IPS DF 6.9 (cell line): ENCODE results near the gene KRTAP10-12.
"Not testable (repeated sequence)": the region's sequence is repeated elsewhere in the genome, so short reads cannot be mapped to it uniquely, and the experiment has no call there.

Experiments used
- DNase-seq: peaks from one replicate; pipeline ENCODE4 v3.0.0-alpha.2; 2013; ENCODE audit warnings: low read depth, low spot score
- H3K27ac ChIP-seq: one replicate; pipeline ENCODE4 v1.5.1; 2013; ENCODE audit warnings: low read length, control low read depth
- H3K27me3 ChIP-seq: 2 replicates; pipeline ENCODE4 v1.6.1; 2013; ENCODE audit warnings: mild to moderate bottlenecking, low read length; ENCODE audit not compliant: control insufficient read depth, insufficient read depth
- H3K36me3 ChIP-seq: 2 replicates; pipeline ENCODE4 v1.6.1; 2013; ENCODE audit warnings: low read length; ENCODE audit not compliant: control insufficient read depth, insufficient read depth
- H3K4me1 ChIP-seq: 2 replicates; pipeline ENCODE4 v1.6.1; 2013; ENCODE audit warnings: low read length; ENCODE audit not compliant: control insufficient read depth, insufficient read depth
- H3K4me3 ChIP-seq: 2 replicates; pipeline ENCODE4 v1.5.1; 2013; ENCODE audit warnings: mild to moderate bottlenecking, low read length
- H3K9me3 ChIP-seq: 2 replicates; pipeline ENCODE4 v1.6.1; 2013; ENCODE audit warnings: low read length, inconsistent platforms; ENCODE audit not compliant: control insufficient read depth, insufficient read depth
- WGBS: extraction: QIAGEN DNeasy Blood & Tissue Kit; methylation state at CpG from one replicate; pipeline ENCODE4 v1.1.7; 2013; ENCODE audit warnings: mixed read lengths, missing lambda C conversion rate; ENCODE audit not compliant: insufficient read length, insufficient coverage; 5-methylcytosine and 5-hydroxymethylcytosine counted together

KRTAP10-12 gene

DNA sequence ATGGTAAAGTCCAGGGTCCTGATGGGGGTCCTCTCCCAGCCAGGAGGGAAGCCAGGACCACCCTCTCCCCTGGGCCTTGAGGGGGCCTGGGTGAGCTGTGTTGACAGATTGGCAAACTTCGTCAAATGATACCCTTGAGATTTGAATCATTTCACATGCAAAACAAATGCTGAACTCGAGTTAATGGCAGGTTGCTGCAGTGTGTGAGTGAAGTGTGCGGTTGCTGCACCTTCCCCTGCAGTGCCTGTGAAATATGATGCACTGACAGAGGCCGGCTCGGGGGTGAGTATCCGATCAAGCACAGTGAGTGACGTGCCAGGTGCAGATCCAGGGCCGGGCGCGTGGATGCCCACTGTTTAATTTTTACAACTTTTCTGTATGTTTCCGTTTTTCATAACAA, 9.3 kb upstream of the KRTAP10-12 start:
- Histone ChIP-seq H3K4me1 (peaks cover 7% of the 10 kb centered on the region), H3K27me3 (no peaks in the 10 kb centered on the region), H3K36me3 (no peaks in the 10 kb centered on the region), H3K4me3 (no peak overlapping the region), H3K27ac (no peak overlapping the region), H3K9me3 (no peaks in the 10 kb centered on the region)
- WGBS = no CpG with 5 or more reads among the region's 11 CpGs
- no peak for DNase-seq

DNA sequence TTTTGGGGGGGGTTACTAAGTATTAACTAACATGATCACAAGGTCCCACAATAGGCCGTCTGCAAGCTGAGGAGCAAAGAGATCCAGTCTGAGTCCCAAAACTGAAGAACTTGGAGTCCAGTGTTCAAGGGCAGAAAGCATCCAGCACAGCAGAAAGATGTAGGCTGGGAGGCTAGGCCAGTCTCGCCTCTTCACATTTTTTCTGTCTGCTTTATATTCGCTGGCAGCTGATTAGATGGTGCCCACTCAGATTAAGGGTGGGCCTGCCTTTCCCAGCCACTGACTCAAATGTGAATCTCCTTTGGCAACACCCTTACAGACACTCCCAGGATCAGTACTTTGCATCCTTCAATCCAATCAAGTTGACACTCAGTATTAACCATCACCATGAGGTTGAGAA, 7.2 kb upstream of the KRTAP10-12 start:
- H3K27ac ChIP-seq, H3K27me3 ChIP-seq, H3K4me3 ChIP-seq, H3K36me3 ChIP-seq, H3K4me1 ChIP-seq, DNase-seq, H3K9me3 ChIP-seq: not testable (repeated sequence)
- WGBS = no CpG with 5 or more reads among the region's 3 CpGs

- H3K27me3 ChIP-seq = no peaks in the 10 kb centered on the region
- H3K4me1 ChIP-seq = peaks cover 6% of the 10 kb centered on the region
- WGBS = no CpG with 5 or more reads among the region's 2 CpGs
Observed at GRCh38 chr21:44691686-44692085, 5.3 kb upstream of the KRTAP10-12 start.

GRCh38 chr21:44692798-44693512, 4.0 kb upstream of the KRTAP10-12 start:
- H3K27ac ChIP-seq = no peak overlapping the region
- H3K4me3 ChIP-seq = no peak overlapping the region
- no peak for DNase-seq
- peaks cover 6% of the 10 kb centered on the region for H3K4me1 ChIP-seq
- H3K9me3 ChIP-seq = no peaks in the 10 kb centered on the region
- H3K36me3 ChIP-seq = no peaks in the 10 kb centered on the region
- WGBS = no CpG with 5 or more reads among the region's 2 CpGs
- H3K27me3 ChIP-seq = no peaks in the 10 kb centered on the region

More at GRCh38 chr21:44691686-44692085, 5.3 kb upstream of the KRTAP10-12 start:
- Histone ChIP-seq H3K9me3 (no peaks in the 10 kb centered on the region), H3K4me3 (no peak overlapping the region), H3K27ac (no peak overlapping the region), H3K36me3 (no peaks in the 10 kb centered on the region)
- no peak for DNase-seq

- no peak overlapping the region for H3K4me3 ChIP-seq
- H3K4me1 ChIP-seq = peaks cover 8% of the 10 kb centered on the region
- H3K27ac ChIP-seq = no peak overlapping the region
- H3K36me3 ChIP-seq = no peaks in the 10 kb centered on the region
- no peak for DNase-seq
- no CpG with 5 or more reads among the region's 11 CpGs for WGBS
- H3K27me3 ChIP-seq = no peaks in the 10 kb centered on the region
- no peaks in the 10 kb centered on the region for H3K9me3 ChIP-seq
Observed at GRCh38 chr21:44694776-44695175, 2.2 kb upstream of the KRTAP10-12 start.

GRCh38 chr21:44695184-44695583, 1.8 kb upstream of the KRTAP10-12 start:
- DNase-seq = no peak
- no peaks in the 10 kb centered on the region for H3K27me3 ChIP-seq
- H3K4me3 ChIP-seq = no peak overlapping the region
- H3K27ac ChIP-seq = no peak overlapping the region
- H3K36me3 ChIP-seq = no peaks in the 10 kb centered on the region
- WGBS = no CpG with 5 or more reads among the region's 8 CpGs
- peaks cover 8% of the 10 kb centered on the region for H3K4me1 ChIP-seq
- no peaks in the 10 kb centered on the region for H3K9me3 ChIP-seq

- DNase-seq = no peak
- no peaks in the 10 kb centered on the region for H3K9me3 ChIP-seq
- no peaks in the 10 kb centered on the region for H3K27me3 ChIP-seq
- H3K4me3 ChIP-seq = no peak overlapping the region
- no peaks in the 10 kb centered on the region for H3K36me3 ChIP-seq
- H3K4me1 ChIP-seq = peaks cover 8% of the 10 kb centered on the region
- H3K27ac ChIP-seq = no peak overlapping the region
- WGBS = no CpG with 5 or more reads among the region's 8 CpGs
Observed at GRCh38 chr21:44695641-44696040, 1.3 kb upstream of the KRTAP10-12 start.

GRCh38 chr21:44696572-44696971, 400 bp upstream of the KRTAP10-12 start:
- DNase-seq = no peak
- H3K27ac ChIP-seq = no peak overlapping the region
- no CpG with 5 or more reads among the region's 10 CpGs for WGBS
- H3K9me3 ChIP-seq = no peaks in the 10 kb centered on the region
- H3K4me1 ChIP-seq = peaks cover 8% of the 10 kb centered on the region
- no peaks in the 10 kb centered on the region for H3K27me3 ChIP-seq
- H3K4me3 ChIP-seq = no peak overlapping the region
- H3K36me3 ChIP-seq = no peaks in the 10 kb centered on the region

DNA sequence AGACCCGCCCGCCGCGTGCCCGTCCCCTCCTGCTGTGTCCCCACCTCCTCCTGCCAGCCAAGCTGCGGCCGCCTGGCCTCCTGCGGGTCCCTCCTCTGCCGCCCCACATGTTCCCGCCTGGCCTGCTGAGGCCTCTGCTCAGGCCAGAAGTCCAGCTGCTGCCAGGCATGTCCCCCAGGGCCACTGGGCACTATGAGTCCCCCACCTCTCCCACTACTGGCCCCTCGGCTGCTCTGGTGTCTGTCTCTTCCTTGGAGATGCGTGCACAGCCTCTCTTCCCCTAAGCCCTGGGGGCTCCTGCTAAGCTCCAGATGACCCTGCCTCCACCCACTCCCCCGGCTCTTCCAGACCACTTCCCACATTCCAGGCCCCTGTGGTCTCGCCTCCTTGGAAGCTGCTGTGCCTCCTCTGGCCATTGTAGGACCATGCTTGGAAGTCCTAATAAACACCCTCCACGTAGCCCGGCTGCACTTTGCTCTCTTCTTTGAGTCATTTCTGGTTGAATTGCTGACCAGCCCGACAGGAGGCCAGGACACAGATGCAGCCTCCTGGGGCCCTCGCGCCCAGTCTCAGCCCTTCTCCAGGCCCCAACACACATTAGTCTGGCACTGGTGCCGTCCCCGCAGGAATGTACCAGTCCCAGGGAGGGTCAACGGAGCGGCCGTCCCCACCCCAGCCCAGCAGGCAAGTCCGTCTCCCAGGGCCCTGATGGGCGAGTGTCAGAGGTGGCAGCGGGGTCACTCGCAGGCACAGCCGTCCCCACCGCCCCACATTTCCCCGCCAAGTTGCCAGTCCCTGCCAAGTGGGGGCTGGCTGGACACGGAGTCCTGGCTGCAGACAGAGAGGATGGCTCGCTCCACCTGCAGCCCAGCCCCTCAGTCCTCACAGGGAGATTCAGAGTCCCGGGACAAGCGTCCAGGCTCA, 1.1 kb downstream of the KRTAP10-12 start:
- Histone ChIP-seq H3K4me1 (peaks cover 14% of the 10 kb centered on the region), H3K4me3 (no peak overlapping the region), H3K27me3 (no peaks in the 10 kb centered on the region), H3K27ac (no peak overlapping the region), H3K9me3 (no peaks in the 10 kb centered on the region), H3K36me3 (no peaks in the 10 kb centered on the region)
- no peak for DNase-seq
- WGBS = no CpG with 5 or more reads among the region's 35 CpGs

DNA sequence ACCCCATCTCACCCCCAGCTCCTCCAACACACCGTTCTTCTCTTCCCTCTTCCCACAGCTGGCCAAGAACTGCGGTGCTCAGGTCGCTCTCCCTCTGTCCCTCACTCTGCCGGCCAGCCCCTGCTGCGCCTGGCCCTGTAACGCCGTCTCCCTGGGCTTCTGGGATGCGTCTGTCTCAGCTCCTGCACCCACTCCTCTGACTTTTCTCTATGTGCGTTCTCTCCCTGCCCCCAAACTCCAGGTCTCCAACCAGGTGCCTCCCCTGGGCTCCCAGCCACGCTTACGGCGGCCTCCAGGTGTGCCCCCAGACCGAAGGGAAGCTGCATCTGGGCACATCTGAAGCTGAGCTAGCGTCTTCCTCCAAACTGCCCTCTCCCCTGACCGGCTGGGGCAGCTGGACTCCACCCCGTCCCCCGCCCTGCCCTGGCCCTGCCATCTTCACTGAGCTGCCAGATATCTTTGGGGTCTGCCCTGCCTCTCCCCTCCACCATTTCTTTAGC, 2.6 kb downstream of the KRTAP10-12 start:
- no peak overlapping the region for H3K4me3 ChIP-seq
- no CpG with 5 or more reads among the region's 17 CpGs for WGBS
- H3K27ac ChIP-seq = no peak overlapping the region
- peaks cover 23% of the 10 kb centered on the region for H3K4me1 ChIP-seq
- no peak for DNase-seq
- no peaks in the 10 kb centered on the region for H3K36me3 ChIP-seq
- H3K9me3 ChIP-seq = no peaks in the 10 kb centered on the region
- H3K27me3 ChIP-seq = no peaks in the 10 kb centered on the region
